ENCODE measurements around the gene BMP8B. TPM values are rescaled to one million over a fixed set of nuclear protein-coding genes. Genes with fewer than 3 reads are reported as not detected.
"Not testable (repeated sequence)": the region's sequence is repeated elsewhere in the genome, so short reads cannot be mapped to it uniquely, and the experiment has no call there.

The BMP8B gene
- total and polyA plus RNA-seq, 3 donors from 2014 or later, result 4.4 to 5.6 (median 5.5) TPM

DNA sequence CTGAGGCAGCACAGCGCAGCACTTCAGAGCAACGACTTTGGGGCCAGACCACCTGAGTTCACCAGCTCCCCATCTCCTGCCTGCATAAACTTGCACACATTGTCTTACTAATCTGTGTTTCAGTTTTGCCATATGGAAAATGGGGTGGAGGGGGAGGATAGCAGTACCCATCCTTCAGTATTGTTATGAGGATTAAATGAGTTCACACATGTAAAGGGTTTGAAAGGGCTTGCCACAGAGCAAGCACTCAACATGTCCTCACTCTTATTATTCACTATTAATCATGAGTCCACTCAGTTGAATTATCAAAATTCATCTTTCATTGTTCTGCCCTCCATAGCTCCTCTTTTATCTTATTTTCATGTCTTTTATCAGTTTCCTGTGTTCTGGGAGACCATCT, 40.1 kb upstream of the BMP8B start:
- Histone ChIP-seq H3K36me3 (ENCODE audit: low read depth, missing control alignments) (no peaks in the 10 kb centered on the region), H3K4me1 (no peaks in the 10 kb centered on the region), H3K27ac (no peak overlapping the region), H3K27me3 (no peaks in the 10 kb centered on the region), H3K4me3 (no peak overlapping the region), H3K9me3 (no peaks in the 10 kb centered on the region)
- no peak for DNase-seq
- intact Hi-C loops (cut with DNase I; ENCODE audit: low total_unique reads), result no loop called here
- 84 to 86% methylated on average over 2 of the region's 2 CpGs for WGBS, 2 donors
- TF ChIP-seq, protein P1, sequence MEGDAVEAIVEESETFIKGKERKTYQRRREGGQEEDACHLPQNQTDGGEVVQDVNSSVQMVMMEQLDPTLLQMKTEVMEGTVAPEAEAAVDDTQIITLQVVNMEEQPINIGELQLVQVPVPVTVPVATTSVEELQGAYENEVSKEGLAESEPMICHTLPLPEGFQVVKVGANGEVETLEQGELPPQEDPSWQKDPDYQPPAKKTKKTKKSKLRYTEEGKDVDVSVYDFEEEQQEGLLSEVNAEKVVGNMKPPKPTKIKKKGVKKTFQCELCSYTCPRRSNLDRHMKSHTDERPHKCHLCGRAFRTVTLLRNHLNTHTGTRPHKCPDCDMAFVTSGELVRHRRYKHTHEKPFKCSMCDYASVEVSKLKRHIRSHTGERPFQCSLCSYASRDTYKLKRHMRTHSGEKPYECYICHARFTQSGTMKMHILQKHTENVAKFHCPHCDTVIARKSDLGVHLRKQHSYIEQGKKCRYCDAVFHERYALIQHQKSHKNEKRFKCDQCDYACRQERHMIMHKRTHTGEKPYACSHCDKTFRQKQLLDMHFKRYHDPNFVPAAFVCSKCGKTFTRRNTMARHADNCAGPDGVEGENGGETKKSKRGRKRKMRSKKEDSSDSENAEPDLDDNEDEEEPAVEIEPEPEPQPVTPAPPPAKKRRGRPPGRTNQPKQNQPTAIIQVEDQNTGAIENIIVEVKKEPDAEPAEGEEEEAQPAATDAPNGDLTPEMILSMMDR (IDR thresholded peaks at IDR 0.05), result no peak
- TF ChIP-seq POLR2A (IDR thresholded peaks at IDR 0.05), result no peak

GRCh38 chr1:39828255-39828654, 39.6 kb upstream of the BMP8B start:
- H3K9me3 ChIP-seq; H3K4me1 ChIP-seq; DNase-seq; H3K27me3 ChIP-seq; intact Hi-C loops (cut with DNase I; ENCODE audit: low total_unique reads); H3K27ac ChIP-seq; H3K4me3 ChIP-seq; H3K36me3 ChIP-seq (ENCODE audit: low read depth, missing control alignments): not testable (repeated sequence)
- 88 to 97% methylated on average over 6 of the region's 6 CpGs for WGBS, 2 donors

- no peak overlapping the region for H3K4me3 ChIP-seq
- 63 to 75% methylated on average over 7 of the region's 7 CpGs for WGBS, 2 donors
- no peak for DNase-seq
- no peaks in the 10 kb centered on the region for H3K4me1 ChIP-seq
- TF ChIP-seq, protein P1 (IDR thresholded peaks at IDR 0.05), result no peak
- no peak for TF ChIP-seq POLR2A (IDR thresholded peaks at IDR 0.05)
- H3K36me3 ChIP-seq (ENCODE audit: low read depth, missing control alignments), result no peaks in the 10 kb centered on the region
- intact Hi-C loops (cut with DNase I; ENCODE audit: low total_unique reads), result no loop called here
- H3K27me3 ChIP-seq, result no peaks in the 10 kb centered on the region
- no peaks in the 10 kb centered on the region for H3K9me3 ChIP-seq
- no peak overlapping the region for H3K27ac ChIP-seq
Measured at GRCh38 chr1:39827201-39827600, 38.5 kb upstream of the BMP8B start.

- TF ChIP-seq POLR2A (IDR thresholded peaks at IDR 0.05), result no peak
- TF ChIP-seq, protein P1 (IDR thresholded peaks at IDR 0.05), result no peak
- Histone ChIP-seq H3K27ac (no peak overlapping the region), H3K36me3 (ENCODE audit: low read depth, missing control alignments) (no peaks in the 10 kb centered on the region), H3K27me3 (no peaks in the 10 kb centered on the region), H3K4me3 (no peak overlapping the region), H3K4me1 (no peaks in the 10 kb centered on the region), H3K9me3 (no peaks in the 10 kb centered on the region)
- no peak for DNase-seq
- intact Hi-C loops (cut with DNase I; ENCODE audit: low total_unique reads), result no loop called here
- 85 to 87% methylated on average over 6 of the region's 6 CpGs for WGBS, 2 donors
Measured at GRCh38 chr1:39826583-39826982, 37.9 kb upstream of the BMP8B start.

DNA sequence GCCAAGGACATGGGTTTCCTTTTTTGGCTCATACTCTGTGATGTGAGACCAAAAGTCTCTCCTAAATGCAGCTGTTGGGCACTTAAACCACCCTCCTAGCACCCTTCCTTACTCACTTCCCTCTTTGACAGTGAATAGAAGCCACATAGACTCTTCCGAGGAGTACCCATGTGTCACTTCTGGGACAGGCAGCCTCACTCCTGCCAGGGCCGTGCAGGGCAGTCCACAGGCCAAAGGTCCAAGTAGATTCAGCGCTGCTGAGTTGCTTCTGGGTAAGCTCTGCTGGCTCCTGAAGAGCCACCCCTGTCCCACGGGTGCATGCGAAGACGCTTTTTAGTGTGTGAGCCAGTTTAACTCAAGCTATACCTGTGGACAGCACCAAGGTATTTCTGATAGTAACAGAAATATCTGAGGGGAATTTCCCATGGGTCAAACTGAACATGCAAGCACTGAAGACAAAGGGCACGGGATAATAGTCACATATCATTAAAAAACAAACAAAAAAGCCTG, 36.8 kb upstream of the BMP8B start:
- WGBS, 2 donors, result 89% methylated on average over 7 of the region's 7 CpGs
- Histone ChIP-seq H3K27ac (no peak overlapping the region), H3K36me3 (ENCODE audit: low read depth, missing control alignments) (no peaks in the 10 kb centered on the region), H3K9me3 (no peaks in the 10 kb centered on the region), H3K27me3 (no peaks in the 10 kb centered on the region), H3K4me3 (no peak overlapping the region), H3K4me1 (no peaks in the 10 kb centered on the region)
- TF ChIP-seq, protein P1 (IDR thresholded peaks at IDR 0.05), result no peak
- TF ChIP-seq POLR2A (IDR thresholded peaks at IDR 0.05), result no peak
- intact Hi-C loops (cut with DNase I; ENCODE audit: low total_unique reads), result no loop called here
- no peak for DNase-seq

DNA sequence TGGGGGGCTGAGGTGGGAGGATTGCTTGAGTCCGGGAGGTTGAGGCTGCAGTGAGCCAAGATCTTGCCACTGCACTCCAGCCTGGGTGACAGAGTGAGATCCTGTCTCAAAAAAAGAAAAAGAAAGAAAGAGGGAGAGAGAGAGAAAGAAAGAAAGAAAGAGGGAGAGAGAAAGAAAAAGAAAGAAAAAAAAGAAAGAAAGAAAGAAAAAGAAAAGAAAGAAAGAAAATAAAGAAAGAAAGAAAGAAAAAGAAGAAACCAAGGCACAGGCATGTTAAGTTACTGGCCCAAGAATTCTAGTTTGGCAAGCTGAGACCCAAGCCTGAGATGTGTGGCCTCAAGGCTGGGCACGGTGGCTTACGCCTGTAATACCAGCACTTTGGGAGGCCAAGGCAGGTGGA, 34.8 kb upstream of the BMP8B start:
- 93 to 99% methylated on average over 3 of the region's 3 CpGs for WGBS, 2 donors
- intact Hi-C loops (cut with DNase I; ENCODE audit: low total_unique reads), result loop anchor here (5.0 kb wide), 1 partner anchor 149 kb away; no protein-coding TSS in a partner anchor
- H3K27me3 ChIP-seq, result not testable (repeated sequence)

More for the DNA sequence above, 34.8 kb upstream of the BMP8B start:
- not testable (repeated sequence) for H3K4me1 ChIP-seq; DNase-seq; H3K4me3 ChIP-seq; H3K9me3 ChIP-seq; H3K27ac ChIP-seq; H3K36me3 ChIP-seq (ENCODE audit: low read depth, missing control alignments)
